ENCODE data around the gene PHOX2B.

DNA sequence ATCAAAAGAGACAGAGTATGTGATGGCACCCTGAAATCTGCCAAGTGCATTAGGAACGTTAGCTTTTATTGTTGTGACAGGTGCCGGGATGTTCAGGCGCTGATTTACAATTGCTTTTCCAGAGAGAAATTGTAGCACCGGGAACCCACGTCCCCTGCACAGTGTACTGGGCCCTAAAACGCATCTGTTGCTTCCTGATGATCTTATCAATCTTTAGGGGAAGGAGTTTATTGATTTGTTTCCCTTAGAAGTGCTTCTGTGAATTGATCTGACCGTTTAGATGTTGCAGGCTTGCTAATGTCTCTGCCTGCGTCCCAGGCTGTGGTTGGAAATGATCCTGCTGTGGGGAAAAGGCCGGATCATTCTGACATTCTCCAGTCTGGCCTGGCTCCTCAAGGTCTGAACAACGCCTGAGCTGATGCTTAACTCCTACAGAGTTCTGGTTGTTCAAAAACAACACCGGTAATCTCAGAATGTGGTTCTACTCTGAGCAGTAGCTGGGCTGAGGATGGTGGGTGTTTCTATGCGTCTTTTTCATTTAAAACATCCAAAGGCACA lies 16.9 kb downstream of the PHOX2B start:
- TF ChIP-seq CBX5 (IDR thresholded peaks at IDR 0.05; ENCODE audit: low read depth, low read length) (no peak), BRCA1 (IDR thresholded peaks at IDR 0.05; ENCODE audit: low read depth, low read length) (no peak), EZH2 (IDR thresholded peaks at IDR 0.05; ENCODE audit: low read depth, low read length, severe bottlenecking) (no peak), MAFK (IDR thresholded peaks at IDR 0.05; ENCODE audit: low read depth, low read length) (no peak), CREB1 (IDR thresholded peaks at IDR 0.05) (no peak), TAF1 (IDR thresholded peaks at IDR 0.05; ENCODE audit: low read depth, low read length) (no peak)
- TF ChIP-seq, protein P1, sequence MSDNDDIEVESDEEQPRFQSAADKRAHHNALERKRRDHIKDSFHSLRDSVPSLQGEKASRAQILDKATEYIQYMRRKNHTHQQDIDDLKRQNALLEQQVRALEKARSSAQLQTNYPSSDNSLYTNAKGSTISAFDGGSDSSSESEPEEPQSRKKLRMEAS (IDR thresholded peaks at IDR 0.05): no peak
- TF ChIP-seq, protein P2, sequence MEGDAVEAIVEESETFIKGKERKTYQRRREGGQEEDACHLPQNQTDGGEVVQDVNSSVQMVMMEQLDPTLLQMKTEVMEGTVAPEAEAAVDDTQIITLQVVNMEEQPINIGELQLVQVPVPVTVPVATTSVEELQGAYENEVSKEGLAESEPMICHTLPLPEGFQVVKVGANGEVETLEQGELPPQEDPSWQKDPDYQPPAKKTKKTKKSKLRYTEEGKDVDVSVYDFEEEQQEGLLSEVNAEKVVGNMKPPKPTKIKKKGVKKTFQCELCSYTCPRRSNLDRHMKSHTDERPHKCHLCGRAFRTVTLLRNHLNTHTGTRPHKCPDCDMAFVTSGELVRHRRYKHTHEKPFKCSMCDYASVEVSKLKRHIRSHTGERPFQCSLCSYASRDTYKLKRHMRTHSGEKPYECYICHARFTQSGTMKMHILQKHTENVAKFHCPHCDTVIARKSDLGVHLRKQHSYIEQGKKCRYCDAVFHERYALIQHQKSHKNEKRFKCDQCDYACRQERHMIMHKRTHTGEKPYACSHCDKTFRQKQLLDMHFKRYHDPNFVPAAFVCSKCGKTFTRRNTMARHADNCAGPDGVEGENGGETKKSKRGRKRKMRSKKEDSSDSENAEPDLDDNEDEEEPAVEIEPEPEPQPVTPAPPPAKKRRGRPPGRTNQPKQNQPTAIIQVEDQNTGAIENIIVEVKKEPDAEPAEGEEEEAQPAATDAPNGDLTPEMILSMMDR (IDR thresholded peaks at IDR 0.05; ENCODE audit: control extremely low read depth in 1 of 3, insufficient read depth in 1 of 3, low read depth in 1 of 3, low read length in 3 of 3): no peak
